NCI-H2171 treated with DMSO at 0.1 percent for 48 hours (cell line): Measurements from ENCODE around the gene MYH7B.

ENCODE experiments used
- DNase-seq: peaks from one replicate; lab custom pipeline; 2025; lab: John Stamatoyannopoulos, UW

The MYH7B gene

GRCh38 chr20:34945315-34946077, 10.2 kb upstream of the MYH7B start:
- no peak for DNase-seq

- no peak for DNase-seq
Measured at GRCh38 chr20:34946661-34947060, 9.0 kb upstream of the MYH7B start.

- DNase-seq = no peak
Measured at GRCh38 chr20:34947336-34947735, 8.3 kb upstream of the MYH7B start.

- no peak for DNase-seq
Measured at GRCh38 chr20:34948030-34948429, 7.6 kb upstream of the MYH7B start.

- no peak for DNase-seq
Measured at GRCh38 chr20:34949120-34949519, 6.5 kb upstream of the MYH7B start.

- no peak for DNase-seq
Measured at GRCh38 chr20:34951252-34951651, 4.4 kb upstream of the MYH7B start.

GRCh38 chr20:34951652-34952051, 4.0 kb upstream of the MYH7B start:
- DNase-seq = no peak

GRCh38 chr20:34952671-34953070, 3.0 kb upstream of the MYH7B start:
- no peak for DNase-seq

GRCh38 chr20:34953960-34954359, 1.7 kb upstream of the MYH7B start:
- DNase-seq = no peak

GRCh38 chr20:34954904-34955230, 801 bp upstream of the MYH7B start:
- no peak for DNase-seq

- DNase-seq = no peak
Measured at GRCh38 chr20:34956041-34956458, 382 bp downstream of the MYH7B start.

- DNase-seq = no peak
Measured at GRCh38 chr20:34956751-34957472, 1.2 kb downstream of the MYH7B start.

- no peak for DNase-seq
Measured at GRCh38 chr20:34964486-34964885, 8.8 kb downstream of the MYH7B start.

GRCh38 chr20:34965051-34965450, 9.4 kb downstream of the MYH7B start:
- DNase-seq = no peak

- DNase-seq = no peak
Measured at GRCh38 chr20:34967421-34967820, 11.8 kb downstream of the MYH7B start.

GRCh38 chr20:34968042-34968775, 12.5 kb downstream of the MYH7B start:
- no peak for DNase-seq

GRCh38 chr20:34970193-34970840, 14.6 kb downstream of the MYH7B start:
- DNase-seq = no peak

- no peak for DNase-seq
Measured at GRCh38 chr20:34970846-34971560, 15.3 kb downstream of the MYH7B start.

- no peak for DNase-seq
Measured at GRCh38 chr20:34971561-34972235, 16.0 kb downstream of the MYH7B start.

- DNase-seq = no peak
Measured at GRCh38 chr20:34974246-34974645, 18.6 kb downstream of the MYH7B start.

GRCh38 chr20:34976286-34976685, 20.6 kb downstream of the MYH7B start:
- no peak for DNase-seq
